HG03342 (cell line): ENCODE data around the gene WNT9A.
A peak's percentile ranks its signal among the peaks of the same experiment; 100 is the strongest.

Experiments used
- ATAC-seq: cut with Tn5 transposase; IDR thresholded peaks from one replicate; pipeline ENCODE4 v1.9.1; 2021; ENCODE audit warnings: mild to moderate bottlenecking, moderate library complexity; ENCODE audit not compliant: unreplicated experiment

WNT9A gene

DNA sequence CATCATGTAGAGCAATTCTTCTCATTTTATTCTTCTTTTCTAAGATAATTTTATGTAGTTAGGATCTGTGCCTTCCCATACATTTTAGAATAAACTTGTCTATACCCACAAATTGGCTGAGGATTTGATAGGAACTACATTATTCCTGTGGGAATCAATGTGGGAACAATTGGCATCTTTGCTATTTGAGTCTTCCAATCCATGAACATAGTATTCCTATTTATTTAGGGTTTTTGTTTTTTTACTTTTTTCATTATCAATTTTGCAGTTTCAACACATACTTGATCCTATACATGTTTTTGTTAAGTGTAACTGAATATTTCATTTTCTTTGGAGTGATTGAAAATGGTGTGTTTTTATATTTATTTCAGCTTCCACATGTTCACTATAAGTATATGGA lies 8.1 kb upstream of the WNT9A start:
- no peak for ATAC-seq

GRCh38 chr1:227954163-227954850 lies 6.6 kb upstream of the WNT9A start:
- no peak for ATAC-seq

DNA sequence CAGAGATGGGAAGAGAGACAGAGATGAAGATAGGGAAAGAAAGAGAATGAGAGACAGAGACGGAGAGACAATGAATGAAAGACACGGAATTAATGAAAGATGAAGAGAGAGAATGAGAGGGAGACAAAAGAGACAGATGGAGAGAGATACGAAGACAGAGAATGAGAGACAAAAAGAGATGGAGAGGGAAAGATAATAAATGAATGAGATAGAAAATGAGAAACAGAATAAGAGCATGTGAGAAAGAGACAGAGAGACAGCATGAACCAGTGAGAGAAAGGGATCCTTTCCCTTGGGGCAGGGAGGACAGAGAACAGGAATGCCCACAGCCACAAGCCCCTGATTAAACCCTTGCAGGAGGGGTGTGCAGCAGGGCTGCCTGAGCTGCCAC lies 5.3 kb upstream of the WNT9A start:
- no peak for ATAC-seq

DNA sequence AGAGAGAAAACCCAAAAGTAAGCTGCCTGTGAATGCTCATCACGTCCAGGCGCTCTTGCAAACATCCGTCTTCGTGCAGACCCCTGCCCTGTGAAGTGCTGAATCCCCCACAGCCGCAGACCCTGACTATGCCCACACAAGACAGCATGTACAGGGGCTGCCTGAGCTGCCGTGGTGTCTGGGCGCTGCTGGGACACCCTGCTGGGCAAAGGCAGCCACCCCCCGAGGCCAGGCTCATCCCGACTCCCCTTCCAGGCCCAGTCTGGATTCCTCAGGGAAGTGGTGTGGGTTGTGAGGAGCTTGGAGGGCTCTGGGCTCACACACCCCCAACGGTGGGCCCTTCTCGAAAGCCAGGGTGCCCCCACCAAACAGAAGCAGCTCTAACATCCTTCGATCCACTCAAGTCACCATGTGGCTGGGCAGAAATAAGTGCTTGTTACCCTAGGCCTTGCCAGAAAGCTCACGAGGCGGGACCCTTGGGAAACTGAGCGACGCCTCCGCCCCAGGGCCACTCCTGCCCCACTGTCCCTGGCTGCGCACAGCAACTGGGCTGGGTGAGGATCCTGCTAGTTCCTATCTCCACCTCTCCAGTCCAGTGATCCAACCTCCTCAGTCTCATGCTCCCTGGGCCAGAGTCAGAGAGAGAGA lies 4.8 kb upstream of the WNT9A start:
- ATAC-seq = no peak

DNA sequence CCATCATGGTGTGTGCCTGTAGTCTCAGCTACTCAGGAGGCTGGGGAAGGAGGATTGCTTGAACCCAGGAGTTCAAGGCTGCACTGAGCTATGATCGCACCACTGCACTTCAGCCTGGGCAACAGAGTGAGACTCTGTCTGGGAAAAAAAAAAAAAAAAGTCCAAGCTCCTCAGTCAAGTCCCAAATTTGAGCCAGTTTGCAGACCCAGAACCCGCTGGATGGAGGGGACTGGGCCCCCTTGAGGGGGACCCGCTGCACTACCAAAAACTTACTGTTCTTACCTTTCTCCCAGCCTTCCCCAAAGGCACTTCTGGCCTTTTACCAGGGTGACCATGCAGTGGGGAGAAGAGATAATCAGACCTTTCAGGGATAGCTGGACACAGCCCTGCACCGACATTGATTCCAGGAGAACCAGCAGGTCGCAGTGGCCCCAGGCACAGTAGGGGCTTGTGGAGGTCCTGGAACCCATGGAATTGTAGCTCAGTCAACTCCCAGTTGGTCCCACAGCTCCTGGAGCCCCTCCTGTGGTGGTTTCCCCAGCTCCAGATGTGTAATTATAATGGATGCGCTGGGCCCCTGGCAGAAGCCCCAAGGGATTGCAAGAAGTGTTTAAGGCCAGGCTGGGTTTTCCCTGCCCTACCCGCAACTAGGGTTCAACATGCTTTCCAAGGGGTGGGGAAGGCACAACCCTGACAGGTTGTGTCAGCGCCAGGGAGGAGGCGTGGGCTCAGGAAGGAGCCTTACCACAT lies 4.1 kb upstream of the WNT9A start:
- ATAC-seq = no peak

- no peak for ATAC-seq
Measured at GRCh38 chr1:227950735-227951346, 3.1 kb upstream of the WNT9A start.

GRCh38 chr1:227949954-227950734 lies 2.4 kb upstream of the WNT9A start:
- ATAC-seq = no peak

- no peak for ATAC-seq
Measured at GRCh38 chr1:227949341-227949921, 1.7 kb upstream of the WNT9A start.

DNA sequence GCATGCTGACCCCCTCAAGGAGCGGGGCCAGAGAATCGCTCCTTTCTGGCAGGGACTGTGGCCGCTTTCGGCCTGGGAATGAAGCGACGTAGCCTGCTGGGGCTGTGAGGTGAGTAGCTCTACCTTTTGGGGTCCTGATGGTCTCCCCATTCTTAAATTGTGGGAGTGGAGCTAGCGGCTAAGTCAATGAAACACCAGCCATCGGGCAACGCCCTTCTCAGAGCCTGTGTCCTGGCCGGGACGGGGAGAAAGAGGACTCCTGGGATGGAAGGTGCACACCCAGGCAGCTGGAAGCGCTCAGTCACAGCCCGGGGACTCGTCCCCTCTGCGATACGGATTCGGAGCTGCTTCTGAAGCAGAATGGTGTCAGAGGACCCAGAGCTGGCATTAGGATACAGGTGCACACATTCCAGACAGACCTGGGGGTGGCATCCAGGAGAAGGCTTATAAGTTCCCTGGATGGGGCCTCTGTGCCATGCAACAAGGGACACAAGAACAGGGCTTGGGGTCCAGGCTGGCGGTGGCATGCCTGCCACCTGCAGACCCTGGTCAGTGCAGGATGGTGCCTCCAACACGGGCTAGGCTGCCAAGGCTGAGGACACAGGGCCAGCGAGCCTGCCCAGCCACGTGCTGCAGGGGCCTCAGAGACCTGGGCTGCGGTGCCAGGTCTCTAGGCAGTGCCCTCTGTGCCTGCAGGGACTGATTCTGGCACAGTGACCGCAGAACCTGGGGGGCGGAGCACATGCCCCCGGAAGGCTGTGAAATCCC lies 945 bp upstream of the WNT9A start:
- no peak for ATAC-seq

GRCh38 chr1:227947386-227947675 lies 401 bp downstream of the WNT9A start:
- ATAC-seq = no peak

GRCh38 chr1:227946624-227947385 lies 927 bp downstream of the WNT9A start:
- peak; percentile 49 for ATAC-seq

GRCh38 chr1:227945891-227946623 lies 1.7 kb downstream of the WNT9A start:
- peak; percentile 25 for ATAC-seq

DNA sequence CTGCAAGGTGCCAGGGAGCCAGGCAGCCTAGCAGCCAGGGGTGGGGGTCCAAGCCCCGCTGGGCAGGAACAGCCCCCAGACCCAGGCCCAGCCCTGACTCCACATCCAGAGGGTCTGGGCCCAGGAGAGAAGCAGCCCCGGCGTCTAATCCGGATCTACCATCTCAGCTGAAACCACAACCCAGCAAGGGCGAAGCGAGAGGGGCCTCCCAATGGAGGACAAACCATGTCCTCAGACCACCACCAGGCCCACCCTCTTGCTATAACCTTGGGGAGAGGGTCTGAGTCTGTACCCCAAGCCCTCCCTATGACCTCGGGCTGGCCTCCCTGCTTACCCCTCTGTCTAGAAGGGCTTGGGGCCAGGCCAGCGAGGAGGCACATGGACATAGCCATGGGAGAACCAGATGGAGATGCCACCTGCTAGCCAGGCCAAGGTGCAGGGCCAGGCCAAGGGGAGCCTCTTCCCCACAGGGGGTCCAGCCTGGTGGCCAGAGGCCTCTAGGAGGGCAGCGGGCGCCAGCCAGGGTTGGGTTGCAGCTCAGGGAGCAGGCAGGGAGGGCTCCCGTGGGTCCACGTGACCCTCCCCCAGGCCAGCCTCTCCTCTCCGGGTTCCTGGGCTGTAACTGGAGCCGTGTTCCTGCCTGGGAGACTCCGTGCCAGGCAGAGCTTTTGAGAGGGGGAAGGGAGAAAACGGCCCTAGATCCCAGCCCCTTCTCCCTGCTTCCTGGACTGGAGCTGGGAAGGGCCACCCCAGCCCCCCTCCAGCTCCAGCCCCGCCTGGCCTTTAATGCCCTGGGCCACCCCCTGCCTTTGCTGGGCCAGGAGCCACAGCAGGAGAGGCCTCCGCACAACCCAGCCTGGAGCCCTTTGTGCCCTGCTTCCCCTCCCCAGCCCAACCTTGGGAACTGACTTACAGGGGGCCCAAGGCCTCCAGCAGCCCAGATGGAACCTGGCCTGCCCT lies 2.5 kb downstream of the WNT9A start:
- no peak for ATAC-seq

GRCh38 chr1:227944090-227944930 lies 3.4 kb downstream of the WNT9A start:
- ATAC-seq = no peak

DNA sequence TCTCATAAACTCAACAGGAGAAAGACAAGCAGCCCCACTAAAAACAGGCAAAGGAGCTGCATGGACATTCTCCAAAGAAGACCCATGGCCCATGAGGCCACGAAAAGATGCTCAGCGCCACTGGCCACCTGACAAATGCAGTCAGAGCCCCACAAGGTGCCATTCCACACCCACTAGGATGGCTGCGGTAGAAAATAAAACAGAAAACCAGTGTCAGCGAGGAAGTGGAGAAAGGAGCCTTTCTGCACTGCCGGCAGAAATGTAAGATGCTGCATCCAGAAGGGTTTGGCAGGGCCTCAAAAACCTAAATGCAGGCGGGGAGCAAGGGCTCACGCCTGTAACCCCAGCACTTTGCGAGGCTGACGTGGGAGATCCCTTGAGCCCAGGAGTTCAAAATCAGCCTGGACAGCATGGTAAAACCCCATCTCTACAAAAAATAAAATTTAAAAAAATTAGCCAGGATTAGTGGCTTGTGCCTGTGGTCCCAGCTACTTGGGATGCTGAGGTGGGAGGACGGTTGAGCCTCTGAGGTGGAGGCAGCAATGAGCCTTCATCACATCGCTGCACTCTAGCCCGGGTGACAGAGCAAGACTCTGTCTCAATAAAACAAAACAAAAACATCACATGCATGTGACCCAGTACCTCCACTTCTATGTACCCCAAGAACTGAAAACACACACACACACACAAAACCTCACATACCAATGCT lies 4.2 kb downstream of the WNT9A start:
- ATAC-seq = no peak

GRCh38 chr1:227942716-227943261 lies 4.9 kb downstream of the WNT9A start:
- ATAC-seq = no peak
